T-helper 1 cell treated with Interleukin-12 subunit alpha and Interleukin-12 subunit beta and Interleukin-4 antibody, amounts not matched to agents 30 ng/mL and 1 ng/mL, for 36 hours (primary cell): Measurements from ENCODE around the gene BAK1. TPM values are rescaled to one million over a fixed set of nuclear protein-coding genes. Genes with fewer than 3 reads are reported as not detected.

Experiments used
- intact Hi-C: fragments of 100-400 bp; cut with micrococcal nuclease; formaldehyde crosslinking; loops from one replicate; pipeline ENCODE4 v1.15.1; 2024
- total RNA-seq: library from RNA; stranded (reverse); gene quantifications from 2 replicates; pipeline ENCODE4 v1.2.3, GENCODE V29; 2022

Gene BAK1
- total RNA-seq, 1 donor from 2014 or later: 95.0 TPM

GRCh38 chr6:33589392-33589730 is 9.3 kb upstream of the BAK1 start:
- intact Hi-C loops: loop anchor here (1.0 to 10.0 kb wide), 4 partner anchors 111 to 565 kb away; no protein-coding TSS in a partner anchor

GRCh38 chr6:33588894-33589293 is 8.8 kb upstream of the BAK1 start:
- intact Hi-C loops: loop anchor here (1.0 to 10.0 kb wide), 4 partner anchors 111 to 566 kb away; no protein-coding TSS in a partner anchor

GRCh38 chr6:33587529-33587928 is 7.5 kb upstream of the BAK1 start:
- intact Hi-C loops: loop anchor here (10.0 kb wide), 2 partner anchors 317 to 567 kb away; no protein-coding TSS in a partner anchor

GRCh38 chr6:33586108-33586640 is 6.1 kb upstream of the BAK1 start:
- intact Hi-C loops: loop anchor here (10.0 kb wide), 2 partner anchors 319 to 569 kb away; no protein-coding TSS in a partner anchor

- intact Hi-C loops: loop anchor here (1.0 to 10.0 kb wide), 10 partner anchors 15 to 569 kb away; partner anchors contain the start of genes ITPR3, UQCC2 and ZBTB9
These were observed 5.5 kb upstream of the BAK1 start for GRCh38 chr6:33585403-33586107.

- intact Hi-C loops: loop anchor here (1.0 to 10.0 kb wide), 10 partner anchors 14 to 570 kb away; partner anchors contain the start of genes ITPR3, UQCC2 and ZBTB9
These were observed 4.8 kb upstream of the BAK1 start for GRCh38 chr6:33584700-33585402.

GRCh38 chr6:33583591-33584155 is 3.6 kb upstream of the BAK1 start:
- intact Hi-C loops: loop anchor here (2.0 to 10.0 kb wide), 7 partner anchors 13 to 571 kb away; partner anchors contain the start of genes ITPR3 and UQCC2

- intact Hi-C loops: loop anchor here (10.0 kb wide), 2 partner anchors 324 to 574 kb away; no protein-coding TSS in a partner anchor
These were observed 1.1 kb upstream of the BAK1 start for GRCh38 chr6:33581186-33581585.

DNA sequence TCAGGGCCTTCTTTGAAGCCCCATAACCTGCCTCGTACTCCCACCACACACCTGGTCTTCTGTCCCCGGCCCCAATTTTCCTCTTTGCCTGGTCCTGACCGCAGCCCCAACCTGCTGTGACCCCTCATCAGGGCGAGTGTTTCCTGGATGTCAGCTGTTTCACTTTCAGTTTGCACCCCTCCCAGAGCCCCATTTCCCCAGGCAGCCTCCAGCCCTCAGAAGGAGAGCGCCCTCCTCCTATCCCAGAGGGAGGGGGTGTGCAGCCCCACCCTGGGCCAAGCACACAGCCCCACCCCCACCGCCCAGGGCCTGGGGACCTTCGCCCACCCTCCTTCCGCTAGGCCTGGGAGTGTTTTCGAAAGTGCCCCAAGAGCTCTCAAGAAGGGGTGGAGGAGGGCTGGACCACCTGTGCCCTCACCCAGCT is 1.5 kb downstream of the BAK1 start:
- intact Hi-C loops: no loop called here

DNA sequence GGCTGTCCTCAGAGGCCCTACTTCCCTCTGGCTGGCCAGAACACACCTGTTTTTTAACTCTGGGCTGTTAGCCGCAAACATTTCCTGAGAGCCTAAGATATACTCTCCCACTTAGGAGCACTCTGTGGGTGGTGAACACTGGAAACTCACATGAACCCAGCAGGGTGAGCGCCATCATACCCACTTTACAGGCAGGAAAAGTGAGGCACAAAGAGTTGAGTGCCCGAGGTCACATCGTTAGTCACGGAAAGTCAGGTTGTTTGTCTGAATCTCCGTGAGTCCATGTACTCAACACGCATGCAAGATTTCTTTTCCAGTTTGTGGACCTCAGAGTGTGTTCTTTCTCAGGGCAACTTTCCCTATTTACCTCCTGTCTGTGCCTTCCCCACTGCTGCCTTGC is 1.9 kb downstream of the BAK1 start:
- intact Hi-C loops: no loop called here

- intact Hi-C loops: no loop called here
These were observed 2.4 kb downstream of the BAK1 start for GRCh38 chr6:33577718-33578117.

DNA sequence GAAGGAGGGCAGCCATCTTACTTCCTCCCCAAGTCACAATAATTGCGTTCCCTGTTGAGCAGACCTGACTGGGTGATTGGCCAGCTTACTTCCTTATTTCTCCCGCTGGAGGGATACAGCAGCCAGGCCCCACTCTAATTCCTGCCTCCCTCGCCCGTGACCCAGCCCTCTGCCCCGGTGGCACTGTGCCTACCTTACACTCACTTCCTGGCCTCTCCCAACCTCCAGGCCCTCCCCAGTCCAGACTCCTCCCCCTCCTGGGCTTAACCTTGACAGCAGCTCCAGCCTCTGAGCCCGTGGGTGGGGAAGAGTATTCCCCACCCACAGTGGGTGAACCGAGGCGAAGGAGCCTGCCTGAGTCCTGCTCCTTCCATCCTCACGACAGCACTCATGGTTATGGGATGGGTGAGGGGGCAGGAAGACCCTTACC is 3.0 kb downstream of the BAK1 start:
- intact Hi-C loops: no loop called here

- intact Hi-C loops: no loop called here
These were observed 3.4 kb downstream of the BAK1 start for GRCh38 chr6:33576668-33577067.

DNA sequence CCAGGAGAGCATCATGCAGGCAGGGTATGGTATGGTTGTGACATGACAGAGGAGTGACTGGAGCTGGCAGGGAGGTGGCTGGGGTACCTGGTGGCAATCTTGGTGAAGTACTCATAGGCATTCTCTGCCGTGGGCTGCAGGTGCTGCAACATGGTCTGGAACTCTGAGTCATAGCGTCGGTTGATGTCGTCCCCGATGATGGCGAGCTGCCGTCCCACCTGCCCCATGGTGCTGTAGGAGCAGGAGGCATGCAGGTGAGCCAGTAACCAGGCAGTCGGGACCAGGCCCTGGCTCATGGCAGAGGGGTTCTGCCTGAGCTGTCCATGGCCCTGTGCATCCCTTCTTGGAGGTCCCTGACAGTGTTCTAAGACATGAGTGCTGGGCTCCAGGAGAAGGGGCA is 4.9 kb downstream of the BAK1 start:
- intact Hi-C loops: no loop called here

DNA sequence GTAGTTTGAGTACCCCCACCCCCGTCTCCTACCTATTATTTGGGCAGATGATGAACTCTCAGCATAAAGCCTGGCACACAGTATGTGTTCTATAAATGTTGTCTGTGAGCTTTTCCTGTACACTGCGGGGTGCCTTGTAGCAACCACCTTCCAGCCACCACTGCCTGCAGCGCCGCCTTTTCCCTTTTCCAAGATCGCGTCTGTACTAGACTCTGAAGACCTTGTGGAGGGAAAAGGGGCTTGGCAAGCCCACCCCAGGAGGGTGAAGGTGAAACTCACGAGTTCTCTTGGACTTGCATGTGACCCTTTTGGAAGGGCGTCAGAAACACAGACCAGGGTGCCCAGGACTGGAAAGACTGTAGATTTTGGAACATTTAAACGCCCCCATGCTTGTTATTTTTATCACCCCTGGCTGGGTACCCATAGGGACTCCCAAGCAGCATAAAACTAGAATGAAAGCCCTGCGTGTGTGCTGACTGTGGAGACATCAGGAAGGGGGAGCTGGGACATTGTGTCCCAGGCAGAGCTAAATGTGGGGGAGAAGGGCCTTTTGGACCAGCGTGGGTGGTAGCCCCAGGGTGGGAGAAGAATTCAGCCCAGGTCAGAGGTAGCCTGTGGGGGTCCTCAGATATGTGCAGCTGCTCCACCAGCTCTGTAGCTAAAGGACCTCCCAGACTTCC is 8.3 kb downstream of the BAK1 start:
- intact Hi-C loops: loop anchor here (1.0 to 2.0 kb wide), 11 partner anchors 9 to 727 kb away; partner anchors contain the start of genes B3GALT4, BAK1, CUTA and KIFC1

GRCh38 chr6:33570806-33571636 is 9.1 kb downstream of the BAK1 start:
- intact Hi-C loops: loop anchor here (1.0 to 2.0 kb wide), 12 partner anchors 9 to 727 kb away; partner anchors contain the start of genes B3GALT4, BAK1, CUTA and KIFC1

DNA sequence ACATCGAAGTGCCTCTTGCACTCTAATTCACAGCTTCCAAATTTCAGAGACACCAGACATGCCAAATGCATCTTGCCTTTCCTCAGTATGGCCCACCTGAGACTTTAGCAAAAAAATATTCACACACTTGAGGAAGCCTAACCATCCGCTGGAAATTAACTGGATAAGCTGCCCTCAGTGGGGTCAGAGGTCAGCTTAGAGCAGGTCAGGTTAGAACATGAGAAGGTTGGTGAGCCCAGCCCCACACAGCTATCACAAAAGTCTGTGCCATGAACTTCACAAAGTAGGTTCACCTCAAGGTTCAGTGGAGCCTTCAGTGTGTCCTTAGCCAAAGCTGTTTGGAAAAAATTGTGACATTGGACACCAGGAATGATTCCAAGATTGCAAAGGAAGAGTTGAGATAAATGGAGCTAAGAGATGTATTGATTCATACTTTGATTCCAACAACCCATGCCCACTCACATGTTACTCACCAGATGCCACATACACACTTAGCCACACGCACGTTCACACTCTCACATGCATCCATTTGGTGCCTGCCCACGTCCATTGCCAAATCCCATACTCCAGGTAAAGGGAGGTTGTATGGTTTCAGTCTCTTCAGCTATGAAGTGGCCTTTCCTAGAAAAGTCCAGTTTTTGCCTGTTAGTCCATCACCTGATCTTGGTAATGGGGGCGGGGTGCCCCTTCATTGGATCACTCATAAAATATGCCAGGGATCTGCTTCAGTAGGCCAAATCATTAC is 11.1 kb downstream of the BAK1 start:
- intact Hi-C loops: no loop called here

DNA sequence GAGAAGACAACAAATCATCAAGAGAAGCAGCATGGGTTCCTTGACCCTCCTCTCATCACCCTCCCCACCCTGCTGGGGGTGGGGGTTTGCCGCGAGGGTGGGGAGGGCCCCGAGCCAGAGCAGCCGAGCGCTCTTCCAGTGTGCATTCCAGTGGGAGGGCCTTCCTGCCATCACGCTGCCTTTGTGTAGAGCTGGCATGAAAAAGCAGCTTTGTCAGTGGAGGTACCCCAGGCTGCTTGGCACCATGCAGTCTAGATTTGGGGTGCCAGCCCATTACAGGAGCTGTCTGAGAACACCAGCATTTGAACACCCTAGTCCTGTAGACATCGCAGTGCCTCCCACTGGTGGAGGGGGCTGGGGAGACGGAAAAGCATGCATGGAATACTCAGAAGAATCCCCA is 12.2 kb downstream of the BAK1 start:
- intact Hi-C loops: no loop called here
